Neural progenitor cell (in vitro differentiated cells): Measurements from ENCODE around the gene PLK1.

Source experiments
- CTCF ChIP-seq: fragments of 200-600 bp; sonication (generic); IDR thresholded peaks from 2 replicates; pipeline ENCODE4 v1.5.1; 2017; ENCODE audit warnings: antibody characterized with exemption, mild to moderate bottlenecking
- EZH2 ChIP-seq: fragments of 200-600 bp; sonication (generic); IDR thresholded peaks from 2 replicates; pipeline ENCODE4 v1.6.1; 2017; ENCODE audit warnings: antibody characterized with exemption, mild to moderate bottlenecking, moderate library complexity
- EZH2phosphoT487 ChIP-seq: fragments of 200-600 bp; sonication (generic); IDR thresholded peaks from 2 replicates; pipeline ENCODE4 v1.6.1; 2017; ENCODE audit warnings: antibody characterized with exemption

DNA sequence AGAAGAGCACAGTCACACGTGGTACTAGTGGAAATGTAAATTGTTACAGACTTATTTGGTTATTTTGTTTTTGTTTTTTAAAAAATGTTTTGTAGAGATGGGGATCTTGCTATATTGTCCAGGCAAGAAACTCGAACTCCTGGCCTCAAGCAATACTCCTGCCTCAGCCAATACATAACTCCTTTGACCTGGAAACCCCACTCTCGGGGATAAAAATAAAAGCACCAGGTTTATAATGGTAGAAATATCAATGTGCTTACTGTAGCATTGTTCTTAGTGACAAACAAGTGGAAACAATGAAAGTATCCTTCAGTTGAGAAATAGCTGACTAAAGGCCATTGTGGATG lies 46.1 kb downstream of the PLK1 start:
- TF ChIP-seq CTCF: no peak
- no peak for TF ChIP-seq EZH2
- TF ChIP-seq EZH2phosphoT487: no peak
